T-helper 1 cell treated with Interleukin-12 subunit alpha and Interleukin-12 subunit beta and Interleukin-4 antibody, amounts not matched to agents 30 ng/mL and 1 ng/mL, for 36 hours (primary cell): Measurements from ENCODE around the gene MICU1. TPM values are rescaled to one million over a fixed set of nuclear protein-coding genes. Genes with fewer than 3 reads are reported as not detected.
"Not testable (repeated sequence)": the region's sequence is repeated elsewhere in the genome, so short reads cannot be mapped to it uniquely, and the experiment has no call there.

Source experiments
- intact Hi-C: fragments of 100-400 bp; cut with micrococcal nuclease; formaldehyde crosslinking; loops from one replicate; pipeline ENCODE4 v1.15.1; 2024
- total RNA-seq: library from RNA; stranded (reverse); gene quantifications from 2 replicates; pipeline ENCODE4 v1.2.3, GENCODE V29; 2022

MICU1 gene
- total RNA-seq, 1 donor from 2014 or later, result 35.9 TPM

GRCh38 chr10:72508033-72508432 is 117.8 kb downstream of the MICU1 start:
- intact Hi-C loops, result no loop called here

- intact Hi-C loops, result no loop called here
These were observed 119.4 kb downstream of the MICU1 start for GRCh38 chr10:72506474-72506873.

GRCh38 chr10:72505435-72505834 is 120.4 kb downstream of the MICU1 start:
- intact Hi-C loops, result no loop called here

- intact Hi-C loops, result no loop called here
These were observed 122.0 kb downstream of the MICU1 start for GRCh38 chr10:72503694-72504438.

- intact Hi-C loops, result no loop called here
These were observed 122.6 kb downstream of the MICU1 start for GRCh38 chr10:72503241-72503640.

DNA sequence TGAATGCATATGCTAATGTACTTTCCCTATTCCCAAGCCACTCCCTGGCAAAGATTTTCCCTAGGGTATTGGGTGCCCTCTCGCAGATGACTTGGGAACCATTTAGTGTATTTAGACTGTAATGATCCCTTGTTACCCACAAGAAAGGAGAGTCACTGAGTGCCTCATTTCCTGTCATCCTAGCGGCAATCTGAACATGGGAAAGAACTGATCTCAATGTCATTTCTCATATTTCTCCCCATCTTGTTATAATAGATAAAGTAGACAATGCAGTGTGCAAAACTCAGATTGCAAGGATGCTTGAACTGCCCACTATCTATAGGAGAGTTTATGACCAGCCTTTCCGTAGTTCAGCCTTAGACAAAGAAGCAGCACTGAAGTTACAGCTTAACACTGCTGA is 123.3 kb downstream of the MICU1 start:
- intact Hi-C loops, result no loop called here

GRCh38 chr10:72499701-72500100 is 126.2 kb downstream of the MICU1 start:
- intact Hi-C loops, result no loop called here

- intact Hi-C loops, result no loop called here
These were observed 134.9 kb downstream of the MICU1 start for GRCh38 chr10:72490951-72491350.

GRCh38 chr10:72487521-72487920 is 138.4 kb downstream of the MICU1 start:
- intact Hi-C loops, result no loop called here

DNA sequence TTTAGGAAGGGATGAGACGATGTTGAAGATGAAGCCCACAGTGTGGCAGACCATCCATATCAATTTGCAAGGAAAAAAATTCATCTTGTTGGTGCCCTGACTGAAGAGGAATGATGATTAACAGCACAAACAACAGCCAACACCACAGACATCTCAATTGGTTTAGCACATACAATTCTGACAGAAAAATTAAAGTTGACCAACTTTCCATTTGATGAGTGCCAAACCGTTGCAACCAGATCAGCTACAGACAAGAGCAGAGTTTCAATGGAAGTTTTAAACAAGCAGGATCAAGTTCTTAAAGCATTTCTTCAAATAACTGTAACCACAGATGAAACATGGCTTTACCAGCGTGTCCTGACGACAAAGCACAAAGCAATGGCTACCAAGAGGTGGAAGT is 138.8 kb downstream of the MICU1 start:
- intact Hi-C loops, result no loop called here

DNA sequence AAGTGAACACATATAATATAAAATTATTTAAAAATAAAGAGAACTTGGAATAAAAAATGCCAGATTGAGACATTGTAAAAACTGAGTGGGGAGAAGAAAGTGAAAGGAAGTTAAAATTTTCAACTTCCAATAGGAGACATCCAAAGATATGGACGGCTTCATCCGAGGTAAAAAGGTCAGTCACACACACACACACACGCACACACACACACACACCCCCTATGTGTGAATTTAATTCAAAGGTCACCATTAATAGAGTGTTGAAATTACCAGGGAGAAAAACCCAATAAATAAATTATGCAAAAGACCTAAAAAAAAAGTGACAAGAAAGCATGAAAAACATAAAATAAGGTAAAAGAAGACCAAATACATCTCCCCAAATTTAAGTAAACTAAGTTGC is 140.2 kb downstream of the MICU1 start:
- intact Hi-C loops, result no loop called here

DNA sequence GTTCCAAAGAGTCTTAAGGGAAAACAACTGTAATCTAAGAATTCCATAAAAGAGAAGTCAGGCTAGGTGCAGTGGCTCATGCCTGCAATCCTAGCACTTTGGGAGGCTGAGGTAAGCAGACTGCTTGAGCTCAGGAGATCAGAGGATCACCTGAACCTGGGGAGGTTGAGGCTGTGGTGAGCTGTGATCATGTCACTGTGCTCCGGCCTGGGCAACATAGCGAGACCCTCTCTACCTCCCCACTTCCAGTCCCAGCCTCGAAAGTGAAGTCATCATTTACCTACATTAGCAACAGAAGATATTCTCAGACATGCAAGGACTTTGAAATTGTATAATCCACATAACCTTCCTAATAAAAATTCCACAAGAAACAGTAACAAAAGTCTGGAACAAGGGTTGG is 141.4 kb downstream of the MICU1 start:
- intact Hi-C loops, result no loop called here

GRCh38 chr10:72483471-72483870 is 142.4 kb downstream of the MICU1 start:
- intact Hi-C loops, result no loop called here

- intact Hi-C loops, result no loop called here
These were observed 145.0 kb downstream of the MICU1 start for GRCh38 chr10:72480861-72481260.

DNA sequence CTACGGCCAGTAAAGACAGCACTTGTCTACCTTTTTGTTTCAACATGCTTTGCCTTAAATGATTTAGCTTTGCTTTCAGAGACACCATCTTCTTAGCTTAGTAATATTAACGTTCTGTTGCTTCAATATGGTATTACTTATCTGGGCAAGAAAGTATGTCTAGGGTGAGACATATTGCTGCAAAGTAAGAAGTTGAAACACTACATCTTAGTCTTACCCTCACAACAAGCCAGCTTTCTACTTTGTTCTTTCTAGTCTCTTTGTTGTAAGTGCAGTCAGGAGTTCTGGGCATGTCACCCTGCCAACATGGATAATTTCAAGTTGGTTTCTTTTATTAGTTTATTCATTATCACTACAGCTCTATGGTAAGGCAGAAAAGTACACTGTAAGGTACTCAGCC is 148.4 kb downstream of the MICU1 start:
- intact Hi-C loops, result no loop called here

DNA sequence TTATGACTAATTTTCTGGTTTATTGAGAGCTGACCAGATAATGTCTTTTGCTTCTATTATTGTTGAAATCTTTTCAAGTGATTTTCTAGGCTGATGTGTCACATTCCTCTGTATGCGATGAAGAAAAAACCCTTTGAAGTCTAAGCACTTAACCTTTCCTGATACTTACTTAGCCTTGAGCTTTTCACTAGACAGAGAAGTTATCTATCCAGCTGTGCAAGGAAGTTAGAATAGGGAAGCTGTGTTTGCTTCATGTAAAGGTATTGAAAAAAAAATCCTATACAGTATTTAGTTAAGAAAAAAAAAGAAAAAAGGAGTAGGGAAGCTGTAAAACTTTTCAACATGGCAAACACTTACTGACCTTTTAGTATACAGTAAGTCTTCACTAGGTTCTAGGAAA is 153.6 kb downstream of the MICU1 start:
- intact Hi-C loops, result no loop called here

DNA sequence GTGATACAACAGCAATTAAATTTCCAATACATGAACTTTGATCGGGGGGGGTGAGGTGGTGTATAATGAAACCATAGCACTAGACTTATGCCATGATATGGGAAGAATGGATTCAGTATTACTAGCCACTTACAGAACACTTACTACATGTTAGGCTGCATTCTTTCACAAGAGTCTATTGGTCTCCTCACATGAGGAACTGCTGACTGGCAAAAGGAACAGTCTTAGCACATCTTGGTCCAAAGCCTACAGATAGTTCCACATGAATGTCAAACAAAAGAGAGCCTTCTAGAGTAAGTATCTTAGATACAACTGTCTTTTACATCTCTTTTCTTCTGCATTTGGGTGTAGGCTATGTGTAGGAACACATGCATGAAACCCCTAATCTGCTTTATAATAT is 155.2 kb downstream of the MICU1 start:
- intact Hi-C loops, result no loop called here

DNA sequence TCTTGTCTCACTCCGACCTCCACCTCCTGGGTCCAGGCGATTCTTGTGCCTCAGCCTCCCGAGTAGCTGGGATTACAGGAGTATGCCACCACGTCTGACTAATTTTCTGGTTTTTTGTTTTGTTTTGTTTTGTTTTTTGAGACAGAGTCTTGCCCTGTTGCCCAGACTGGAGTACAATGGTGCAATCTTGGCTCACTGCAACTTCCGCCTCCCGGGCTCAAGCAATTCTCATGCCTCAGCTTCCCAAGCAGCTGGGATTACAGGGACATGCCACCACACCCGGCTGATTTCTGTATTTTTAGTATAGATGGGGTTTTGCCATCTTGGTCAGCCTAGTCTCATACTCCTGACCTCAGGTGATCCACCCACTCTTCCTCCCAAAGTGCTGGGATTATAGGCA is 158.8 kb downstream of the MICU1 start:
- intact Hi-C loops, result not testable (repeated sequence)

- intact Hi-C loops, result no loop called here
These were observed 159.9 kb downstream of the MICU1 start for GRCh38 chr10:72466018-72466417.

DNA sequence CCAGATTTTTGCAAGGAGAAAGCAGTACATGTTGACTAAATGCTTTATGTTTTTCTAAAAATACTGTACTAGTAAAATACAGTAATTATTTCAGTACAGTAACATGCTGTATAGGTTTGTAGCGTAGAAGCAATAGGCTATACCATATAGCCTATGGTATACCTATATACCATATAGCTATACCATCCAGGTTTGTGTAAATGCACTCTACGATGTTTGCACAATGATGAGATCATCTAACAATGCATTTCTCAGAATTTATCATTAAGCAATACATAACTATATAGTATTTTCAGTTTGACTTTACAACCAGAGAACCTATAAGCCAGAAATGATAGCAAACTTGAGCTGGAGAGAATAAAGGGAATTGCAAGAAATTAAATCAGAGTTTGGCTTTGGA is 161.4 kb downstream of the MICU1 start:
- intact Hi-C loops, result no loop called here

DNA sequence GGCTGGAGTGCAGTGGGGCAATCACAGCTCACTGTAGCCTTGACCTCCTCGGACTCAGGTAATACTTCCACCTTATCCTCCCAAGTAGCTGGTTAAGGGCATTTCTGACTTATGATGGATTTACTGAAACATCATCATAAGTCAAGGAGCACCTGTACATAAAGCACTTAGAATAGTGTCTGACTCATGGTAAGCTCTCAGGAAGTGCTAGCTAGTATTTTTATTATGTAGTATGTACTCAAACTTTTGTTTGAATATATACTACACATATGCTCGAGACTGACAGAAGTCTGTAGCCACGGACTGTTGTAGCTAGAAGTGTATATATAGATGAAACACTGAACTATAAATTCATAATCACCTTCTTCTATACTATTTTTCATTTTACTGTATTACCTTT is 163.6 kb downstream of the MICU1 start:
- intact Hi-C loops, result no loop called here

GRCh38 chr10:72461085-72461484 is 164.8 kb downstream of the MICU1 start:
- intact Hi-C loops, result no loop called here

GRCh38 chr10:72460284-72460876 is 165.5 kb downstream of the MICU1 start:
- intact Hi-C loops, result no loop called here
